Vagina (tissue), 2 donors: ENCODE measurements around the gene BMF. TPM values are rescaled to one million over a fixed set of nuclear protein-coding genes. Genes with fewer than 3 reads are reported as not detected.
A peak's percentile ranks its signal among the peaks of the same experiment; 100 is the strongest.

Source experiments
- DNase-seq, 2 donors: peaks; one replicate each; pipeline ENCODE4 v3.0.0-alpha.2; 2017; ENCODE audit errors: extremely low spot score in 2 of 2
- H3K27ac ChIP-seq: fragments of 200-600 bp; sonication (generic); one replicate; pipeline ENCODE4 v1.5.1; 2019
- H3K27me3 ChIP-seq: fragments of 200-600 bp; sonication (generic); one replicate; pipeline ENCODE4 v1.5.1; 2019
- H3K36me3 ChIP-seq, 2 donors: fragments of 200-600 bp; sonication (generic); one replicate each; pipeline ENCODE4 v1.5.1; 2017 to 2019
- H3K4me1 ChIP-seq: fragments of 200-600 bp; sonication (generic); one replicate; pipeline ENCODE4 v1.5.1; 2019
- H3K4me3 ChIP-seq, 2 donors: fragments of 200-600 bp; sonication (generic); 1 replicate in 1 of 2; 2 replicates in 1 of 2; pipeline ENCODE4 v1.5.1; 2016 to 2019
- H3K9me3 ChIP-seq: fragments of 200-600 bp; sonication (generic); one replicate; pipeline ENCODE4 v1.5.1; 2019
- CTCF ChIP-seq, 3 experiments: fragments of 450-650 bp in 2 of 3; fragments of 200-600 bp in 1 of 3; sonication (generic) in 1 of 3; IDR thresholded peaks; one replicate each; pipeline ENCODE4 v1.5.1; 2017 to 2019; ENCODE audit warnings: antibody characterized with exemption in 3 of 3, mild to moderate bottlenecking in 2 of 3, moderate library complexity in 2 of 3
- POLR2A ChIP-seq, 2 donors: fragments of 450-650 bp; IDR thresholded peaks; one replicate each; pipeline ENCODE4 v1.6.1; 2017; ENCODE audit warnings: antibody characterized with exemption in 2 of 2, mild to moderate bottlenecking in 2 of 2, moderate library complexity in 2 of 2
- POLR2AphosphoS5 ChIP-seq, 2 donors: sonication (generic); formaldehyde crosslinking; IDR thresholded peaks; one replicate each; pipeline ENCODE4 v1.9.0; 2017; ENCODE audit warnings: antibody characterized with exemption in 2 of 2, mild to moderate bottlenecking in 2 of 2, low read depth in 1 of 2; ENCODE audit not compliant: insufficient read depth in 1 of 2
- intact Hi-C: fragments of 100-400 bp; cut with DNase I; formaldehyde crosslinking; loops from one replicate; pipeline ENCODE4 v1.15.1; 2023
- total RNA-seq: library from RNA; depleted of rRNA; stranded (reverse); fragments of >200 nt; gene quantifications from one replicate; pipeline ENCODE4 v1.2.3, GENCODE V29; 2016

BMF gene
- total RNA-seq, 1 donor from 2014 or later, result 2.9 TPM

GRCh38 chr15:40038275-40038637 lies 70.4 kb downstream of the BMF start:
- peak overlapping the region; percentile 97 for H3K27ac ChIP-seq
- H3K4me3 ChIP-seq, result peak overlapping the region; percentile 73 to 92
- TF ChIP-seq POLR2A (IDR thresholded peaks at IDR 0.05) (no peak), POLR2AphosphoS5 (IDR thresholded peaks at IDR 0.05; ENCODE audit: insufficient read depth in 1 of 2, low read depth in 1 of 2) (no peak), CTCF (IDR thresholded peaks at IDR 0.05) (no peak)
- intact Hi-C loops, result no loop called here
- no peaks in the 10 kb centered on the region for H3K9me3 ChIP-seq
- H3K4me1 ChIP-seq, result peaks cover 28% of the 10 kb centered on the region
- H3K27me3 ChIP-seq, result no peaks in the 10 kb centered on the region
- DNase-seq, result peak in 1 of 2 donors; percentile 83
- peaks cover 0 to 33% of the 10 kb centered on the region in 2 donors for H3K36me3 ChIP-seq

Other genes with a start within 250 kb of the BMF start
- gene GPR176, start 188.6 kb downstream of the BMF start, total RNA-seq, result 5.4 TPM
- gene EIF2AK4, start 174.8 kb downstream of the BMF start, total RNA-seq, result 36.8 TPM
- 409 TPM for gene SRP14, start 69.7 kb downstream of the BMF start, total RNA-seq
- 5.6 TPM for gene BUB1B, start 52.2 kb upstream of the BMF start, total RNA-seq
- 19.9 TPM for gene PAK6, start 130.2 kb upstream of the BMF start, total RNA-seq
- gene ANKRD63, start 174.2 kb upstream of the BMF start, total RNA-seq, result not detected
- gene PLCB2, start 199.1 kb upstream of the BMF start, total RNA-seq, result 14.0 TPM
- gene INAFM2, start 214.8 kb upstream of the BMF start, total RNA-seq, result 5.2 TPM
- 16.0 TPM for gene CCDC9B, start 232.1 kb upstream of the BMF start, total RNA-seq
- 9.8 TPM for gene PHGR1, start 242.2 kb upstream of the BMF start, total RNA-seq
- gene DISP2, start 249.3 kb upstream of the BMF start, total RNA-seq, result 0.74 TPM